Psoas muscle (tissue), 8 donors: ENCODE measurements around the gene ITIH6. TPM values are rescaled to one million over a fixed set of nuclear protein-coding genes. Genes with fewer than 3 reads are reported as not detected.
"Not testable (repeated sequence)": the region's sequence is repeated elsewhere in the genome, so short reads cannot be mapped to it uniquely, and the experiment has no call there.

Source experiments
- ATAC-seq, 4 donors: fragments of 200-7000 bp; cut with Tn5 transposase; one replicate each; pipeline ENCODE4 v1.9.1; 2020; ENCODE audit warnings: moderate library complexity in 3 of 4, mild to moderate bottlenecking in 2 of 4
- DNase-seq, 2 donors: peaks; one replicate each; pipeline ENCODE4 v3.0.0-alpha.2; 2020
- H3K27ac ChIP-seq: fragments of 200-600 bp; one replicate; pipeline ENCODE4 v1.8.0; 2022
- H3K27me3 ChIP-seq, 3 donors: fragments of 200-600 bp in 1 of 3; one replicate each; pipeline versions ENCODE4 v1.6.1 to v1.8.0; 2013 to 2022; ENCODE audit warnings: low read length in 2 of 3, mild to moderate bottlenecking in 2 of 3, moderate library complexity in 1 of 3; ENCODE audit not compliant: insufficient read depth in 3 of 3
- H3K36me3 ChIP-seq, 2 donors: fragments of 200-600 bp in 1 of 2; one replicate each; pipeline versions ENCODE4 v1.6.1 to v1.8.0; 2013 to 2022; ENCODE audit warnings: low read depth in 1 of 2, mild to moderate bottlenecking in 1 of 2, moderate library complexity in 1 of 2; ENCODE audit not compliant: insufficient read depth in 1 of 2
- H3K4me1 ChIP-seq: fragments of 200-600 bp; one replicate; pipeline ENCODE4 v1.8.0; 2022
- H3K4me3 ChIP-seq: fragments of 200-600 bp; one replicate; pipeline ENCODE4 v1.8.0; 2022; ENCODE audit warnings: mild to moderate bottlenecking
- H3K9me3 ChIP-seq: fragments of 200-600 bp; one replicate; pipeline ENCODE4 v1.8.0; 2022
- CTCF ChIP-seq: fragments of 200-600 bp; IDR thresholded peaks from one replicate; pipeline ENCODE4 v1.8.0; 2022; ENCODE audit warnings: antibody characterized with exemption
- WGBS, 3 donors: extraction: QIAGEN DNeasy Blood & Tissue Kit; methylation state at CpG; one replicate each; pipeline versions ENCODE4 v1.1.6 to v1.1.7; 2013; 5-methylcytosine and 5-hydroxymethylcytosine counted together
- intact Hi-C, 2 donors: fragments of 100-400 bp; cut with DNase I; formaldehyde crosslinking; loops; one replicate each; pipeline versions ENCODE4 v1.11.0 to v1.14.2; 2022
- long read RNA-seq, 2 donors: library from polyadenylated mRNA; unstranded; transcript quantifications; one replicate each; pipeline ENCODE4 v2.0.0, GENCODE V29; 2021
- polyA plus RNA-seq, 3 donors: library from polyadenylated mRNA; stranded (reverse); fragments of 200-250 nt; gene quantifications; one replicate each; pipeline ENCODE4 v1.2.3, GENCODE V29; 2013
- total RNA-seq, 4 donors: library from RNA; stranded (reverse); fragmentation: NEBNext Ultra II Directional in 2 of 4; extraction: Animal tissue kit (Norgen Biotek cat#: 25700) in 2 of 4; gene quantifications; one replicate each; pipeline versions ENCODE4 v1.2.1 to v1.2.4, GENCODE V29; 2021 to 2023
- donor health status: healthy with polysubstance abuse.
- donor health status: DM: no; HTN: no; CAD: no; lungs with moderate emphysema.
- donor health status: Bipolar disorder and iron deficiency.
- donor health status: healthy.
- donor health status: DM: yes; HTN: yes; CAD: no.
- donor health status: DM: no; HTN: no; CAD: no.
- donor health status: DM: no; HTN: no; CAD: no.
- donor health status: DM: yes; HTN: yes; CAD: no.

Gene ITIH6, protein sequence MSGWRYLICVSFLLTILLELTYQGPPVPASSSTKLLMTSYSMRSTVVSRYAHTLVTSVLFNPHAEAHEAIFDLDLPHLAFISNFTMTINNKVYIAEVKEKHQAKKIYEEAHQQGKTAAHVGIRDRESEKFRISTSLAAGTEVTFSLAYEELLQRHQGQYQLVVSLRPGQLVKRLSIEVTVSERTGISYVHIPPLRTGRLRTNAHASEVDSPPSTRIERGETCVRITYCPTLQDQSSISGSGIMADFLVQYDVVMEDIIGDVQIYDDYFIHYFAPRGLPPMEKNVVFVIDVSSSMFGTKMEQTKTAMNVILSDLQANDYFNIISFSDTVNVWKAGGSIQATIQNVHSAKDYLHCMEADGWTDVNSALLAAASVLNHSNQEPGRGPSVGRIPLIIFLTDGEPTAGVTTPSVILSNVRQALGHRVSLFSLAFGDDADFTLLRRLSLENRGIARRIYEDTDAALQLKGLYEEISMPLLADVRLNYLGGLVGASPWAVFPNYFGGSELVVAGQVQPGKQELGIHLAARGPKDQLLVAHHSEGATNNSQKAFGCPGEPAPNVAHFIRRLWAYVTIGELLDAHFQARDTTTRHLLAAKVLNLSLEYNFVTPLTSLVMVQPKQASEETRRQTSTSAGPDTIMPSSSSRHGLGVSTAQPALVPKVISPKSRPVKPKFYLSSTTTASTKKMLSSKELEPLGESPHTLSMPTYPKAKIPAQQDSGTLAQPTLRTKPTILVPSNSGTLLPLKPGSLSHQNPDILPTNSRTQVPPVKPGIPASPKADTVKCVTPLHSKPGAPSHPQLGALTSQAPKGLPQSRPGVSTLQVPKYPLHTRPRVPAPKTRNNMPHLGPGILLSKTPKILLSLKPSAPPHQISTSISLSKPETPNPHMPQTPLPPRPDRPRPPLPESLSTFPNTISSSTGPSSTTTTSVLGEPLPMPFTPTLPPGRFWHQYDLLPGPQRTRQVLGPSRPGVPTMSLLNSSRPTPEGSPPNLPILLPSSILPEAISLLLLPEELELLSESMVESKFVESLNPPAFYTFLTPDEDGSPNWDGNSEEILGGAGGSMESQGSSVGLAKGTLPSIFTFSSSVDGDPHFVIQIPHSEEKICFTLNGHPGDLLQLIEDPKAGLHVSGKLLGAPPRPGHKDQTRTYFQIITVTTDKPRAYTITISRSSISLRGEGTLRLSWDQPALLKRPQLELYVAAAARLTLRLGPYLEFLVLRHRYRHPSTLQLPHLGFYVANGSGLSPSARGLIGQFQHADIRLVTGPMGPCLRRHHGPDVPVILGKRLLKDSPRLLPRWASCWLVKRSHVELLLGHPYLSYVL
- under 1 TPM in 1 of 4 donors, not detected in 3; 0.06 TPM for total RNA-seq
- under 1 TPM in 1 of 3 donors, not detected in 2; 0.01 TPM for polyA plus RNA-seq
- long read RNA-seq, donor 1 = 0 reads
- long read RNA-seq, donor 2, partial matches to known transcripts = 0 of 2 reads
- long read RNA-seq, donor 2, other reads (novel, unspliced or antisense) = 2 of 2 reads

- intact Hi-C loops = no loop called here
- no peaks in the 10 kb centered on the region for H3K4me1 ChIP-seq
- DNase-seq = no peak
- H3K4me3 ChIP-seq = no peak within 1 kb of the TSS
- 67 to 74% (median 71%) methylated on average over 2 of the region's 2 CpGs for whole genome bisulfite sequencing, 3 donors
- H3K36me3 ChIP-seq = no peaks in the 10 kb centered on the region
- no peak within 1 kb of the TSS for H3K27ac ChIP-seq
- ATAC-seq = no peak
- peaks cover 0 to 4% (median 0%) of the 10 kb centered on the region in 3 donors for H3K27me3 ChIP-seq
- no peaks in the 10 kb centered on the region for H3K9me3 ChIP-seq
- no peak for TF ChIP-seq CTCF
Observed at GRCh38 chrX:54798137-54798536, at the start of gene ITIH6. Gene ITIH6 (minus strand): TSS chrX:54798255. CDS start chrX:54798210, 45 bp downstream.

- H3K9me3 ChIP-seq, H3K4me3 ChIP-seq, H3K27ac ChIP-seq, ATAC-seq, DNase-seq, H3K27me3 ChIP-seq, H3K4me1 ChIP-seq, intact Hi-C loops, H3K36me3 ChIP-seq: not testable (repeated sequence)
- 42 to 87% (median 76%) methylated on average over 1 to 2 of the region's 2 CpGs for WGBS, 3 donors
Observed at GRCh38 chrX:54847700-54848099, 49.6 kb upstream of the ITIH6 start.

- Histone ChIP-seq H3K4me3 (no peak overlapping the region), H3K27me3 (peaks cover 0 to 3% (median 0%) of the 10 kb centered on the region in 3 donors), H3K27ac (no peak overlapping the region), H3K9me3 (no peaks in the 10 kb centered on the region), H3K36me3 (no peaks in the 10 kb centered on the region), H3K4me1 (no peaks in the 10 kb centered on the region)
- no peak for TF ChIP-seq CTCF
- WGBS, 3 donors = 84 to 98% (median 93%) methylated on average over 2 of the region's 2 CpGs
- no peak for ATAC-seq
- DNase-seq = no peak
- intact Hi-C loops = no loop called here
Observed at GRCh38 chrX:54843050-54843449, 45.0 kb upstream of the ITIH6 start.

GRCh38 chrX:54842607-54843006 lies 44.6 kb upstream of the ITIH6 start:
- 72 to 100% (median 95%) methylated on average over 1 of the region's 1 CpG for WGBS, 3 donors
- Histone ChIP-seq H3K27me3 (peaks cover 0 to 7% (median 0%) of the 10 kb centered on the region in 3 donors), H3K4me1 (no peaks in the 10 kb centered on the region), H3K36me3 (no peaks in the 10 kb centered on the region), H3K4me3 (no peak overlapping the region), H3K9me3 (no peaks in the 10 kb centered on the region), H3K27ac (no peak overlapping the region)
- no peak for TF ChIP-seq CTCF
- intact Hi-C loops = no loop called here
- DNase-seq (no peak), ATAC-seq (no peak)

GRCh38 chrX:54841184-54841874 lies 43.3 kb upstream of the ITIH6 start:
- H3K27ac ChIP-seq, H3K4me1 ChIP-seq, H3K4me3 ChIP-seq, ATAC-seq, H3K36me3 ChIP-seq, H3K9me3 ChIP-seq, intact Hi-C loops, DNase-seq: not testable (repeated sequence)
- WGBS, 3 donors = 25 to 44% (median 33%) methylated on average over 2 to 3 of the region's 3 CpGs
- H3K27me3 ChIP-seq = peaks cover 0 to 16% (median 0%) of the 10 kb centered on the region in 3 donors
